ENCODE data around the gene CD58.

- TF ChIP-seq POLR2A (IDR thresholded peaks at IDR 0.05), result no peak
- TF ChIP-seq CTCF (IDR thresholded peaks at IDR 0.05), result no peak
These were observed 5.6 kb downstream of the CD58 start for GRCh38 chr1:116565222-116565621.
